ENCODE results near the gene UBXN11. TPM values are rescaled to one million over a fixed set of nuclear protein-coding genes. Genes with fewer than 3 reads are reported as not detected.
A peak's percentile ranks its signal among the peaks of the same experiment; 100 is the strongest.

Gene UBXN11
- 14.8 and 22.1 TPM in 2 replicates for total RNA-seq

GRCh38 chr1:26306290-26307229 is at the start of gene UBXN11:
Gene UBXN11, minus strand, starts transcription at chr1:26306636. Its CDS starts 3,753 bp downstream, at chr1:26302883.
- intact Hi-C loops (cut with micrococcal nuclease): loop anchor here (1.0 to 5.0 kb wide), 9 partner anchors 11 to 596 kb away; partner anchors contain the start of genes CD52, CEP85, GPATCH3 and HMGN2
- H3K4me3 Mint-ChIP-seq: peak within 1 kb of the TSS; percentile 99
- H3K4me1 Mint-ChIP-seq (ENCODE audit: low read depth): peaks cover 41% of the 10 kb centered on the region
- H3K27me3 Mint-ChIP-seq (ENCODE audit: insufficient read depth): no peaks in the 10 kb centered on the region
- peak; percentile 92 for DNase-seq (ENCODE audit: low spot score)
- H3K9me3 Mint-ChIP-seq: no peaks in the 10 kb centered on the region
- peaks cover 2% of the 10 kb centered on the region for H3K36me3 Mint-ChIP-seq (ENCODE audit: low read depth)
- peak within 1 kb of the TSS; percentile 95 for H3K27ac Mint-ChIP-seq

- Mint-ChIP-seq H3K27ac (no peak overlapping the region), H3K4me1 (ENCODE audit: low read depth) (peaks cover 37% of the 10 kb centered on the region), H3K4me3 (no peak overlapping the region), H3K36me3 (ENCODE audit: low read depth) (peaks cover 3% of the 10 kb centered on the region), H3K9me3 (no peaks in the 10 kb centered on the region), H3K27me3 (ENCODE audit: insufficient read depth) (peaks cover 13% of the 10 kb centered on the region)
- intact Hi-C loops (cut with micrococcal nuclease): no loop called here
- DNase-seq (ENCODE audit: low spot score): no peak
Measured at GRCh38 chr1:26356106-26356505, 49.7 kb upstream of the UBXN11 start.

- Mint-ChIP-seq H3K4me1 (ENCODE audit: low read depth) (peaks cover 30% of the 10 kb centered on the region), H3K36me3 (ENCODE audit: low read depth) (peaks cover 2% of the 10 kb centered on the region), H3K9me3 (no peaks in the 10 kb centered on the region), H3K4me3 (no peak overlapping the region), H3K27me3 (ENCODE audit: insufficient read depth) (peaks cover 7% of the 10 kb centered on the region), H3K27ac (no peak overlapping the region)
- no peak for DNase-seq (ENCODE audit: low spot score)
- intact Hi-C loops (cut with micrococcal nuclease): loop anchor here (2.0 kb wide), 1 partner anchor 18 kb away; no protein-coding TSS in a partner anchor
Measured at GRCh38 chr1:26354972-26355371, 48.5 kb upstream of the UBXN11 start.

DNA sequence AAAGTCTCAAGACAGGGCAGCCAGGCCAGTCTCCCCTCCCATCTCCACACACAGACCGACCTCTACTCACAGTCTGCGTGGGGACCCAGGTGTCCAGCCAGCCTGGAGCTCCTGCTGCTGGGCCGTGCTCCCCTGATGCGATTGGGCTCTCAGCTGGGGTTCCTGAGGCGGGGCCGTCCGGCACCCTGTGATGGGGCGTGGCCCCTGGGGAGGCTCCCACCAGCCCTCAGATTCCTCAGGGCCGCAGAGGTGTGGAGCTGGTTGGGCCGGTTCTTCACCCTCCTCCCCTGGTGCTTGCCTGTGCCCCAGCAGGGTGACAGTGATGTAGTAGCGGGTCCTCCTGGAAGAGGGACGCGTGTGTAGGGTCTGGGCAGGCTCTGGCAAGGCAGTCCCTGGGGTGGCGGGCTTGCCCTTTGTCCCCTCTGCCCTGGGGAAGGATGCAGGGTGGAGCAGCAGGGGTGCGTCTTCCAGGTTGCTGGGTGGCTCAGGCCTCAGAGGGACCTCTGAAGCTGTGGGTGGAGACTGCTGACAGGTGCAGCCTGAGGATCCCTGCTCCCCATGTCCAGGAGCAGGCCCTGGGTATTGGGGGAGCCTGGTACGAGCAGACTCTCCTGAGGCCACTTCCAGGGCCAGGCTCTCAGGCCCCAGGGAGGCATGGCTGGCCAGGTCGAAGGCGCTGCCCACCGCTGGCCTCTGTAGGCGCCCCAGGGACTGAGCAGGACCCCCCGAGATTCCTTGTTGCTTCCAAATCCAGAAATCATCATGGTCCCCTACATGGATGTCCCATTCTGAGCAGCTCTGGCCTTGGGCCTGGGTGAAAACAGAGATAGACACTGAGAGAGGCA is 47.8 kb upstream of the UBXN11 start, which contains the start of gene CRYBG2:
Gene CRYBG2 (minus strand): TSS at position 155 of the 845 bp plus-strand sequence. CDS start 7,473 bp downstream, outside the sequence.
- Mint-ChIP-seq H3K4me1 (ENCODE audit: low read depth) (peaks cover 22% of the 10 kb centered on the region), H3K36me3 (ENCODE audit: low read depth) (peaks cover 2% of the 10 kb centered on the region), H3K27ac (no peak within 1 kb of the TSS), H3K4me3 (no peak within 1 kb of the TSS), H3K9me3 (no peaks in the 10 kb centered on the region), H3K27me3 (ENCODE audit: insufficient read depth) (peaks cover 7% of the 10 kb centered on the region)
- no peak for DNase-seq (ENCODE audit: low spot score)
- intact Hi-C loops (cut with micrococcal nuclease): loop anchor here (2.0 kb wide), 1 partner anchor 17 kb away; no protein-coding TSS in a partner anchor

DNA sequence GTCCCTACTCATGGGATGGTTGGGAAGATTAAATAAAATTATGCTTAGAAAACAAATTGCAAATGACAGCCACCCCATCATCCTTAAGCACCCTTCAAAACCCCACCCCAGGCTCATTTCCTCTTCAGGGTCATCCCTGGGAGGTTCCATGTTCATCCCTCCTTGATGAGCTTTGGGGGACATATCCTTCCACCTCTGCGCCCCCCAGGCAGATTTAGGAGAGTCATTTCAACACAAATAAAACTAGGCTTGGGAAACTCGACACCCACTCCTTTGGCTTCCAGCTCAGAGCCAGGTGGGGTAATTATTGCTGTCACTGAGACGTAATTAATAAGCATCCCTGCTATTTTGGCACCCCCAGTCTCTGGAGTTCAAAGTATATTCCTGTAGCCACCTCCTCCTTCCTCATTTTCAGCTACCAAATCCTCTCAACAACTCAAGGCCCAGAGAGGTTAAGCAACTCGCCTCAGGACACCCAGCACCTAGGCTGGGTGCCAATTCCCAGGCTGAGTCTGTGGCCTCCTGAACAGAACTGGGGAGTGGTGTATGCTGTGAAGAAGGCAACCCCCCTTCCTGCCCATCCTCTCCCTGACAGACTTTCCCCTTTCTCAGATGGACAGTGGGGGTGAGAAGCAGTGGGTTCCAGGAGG is 46.9 kb upstream of the UBXN11 start:
- H3K4me3 Mint-ChIP-seq: no peak overlapping the region
- intact Hi-C loops (cut with micrococcal nuclease): no loop called here
- no peak overlapping the region for H3K27ac Mint-ChIP-seq
- peaks cover 13% of the 10 kb centered on the region for H3K4me1 Mint-ChIP-seq (ENCODE audit: low read depth)
- peaks cover 4% of the 10 kb centered on the region for H3K27me3 Mint-ChIP-seq (ENCODE audit: insufficient read depth)
- DNase-seq (ENCODE audit: low spot score): no peak
- H3K9me3 Mint-ChIP-seq: no peaks in the 10 kb centered on the region
- peaks cover 2% of the 10 kb centered on the region for H3K36me3 Mint-ChIP-seq (ENCODE audit: low read depth)

GRCh38 chr1:26352338-26352679 is 45.9 kb upstream of the UBXN11 start:
- Mint-ChIP-seq H3K9me3 (no peaks in the 10 kb centered on the region), H3K4me3 (no peak overlapping the region), H3K27me3 (ENCODE audit: insufficient read depth) (peaks cover 4% of the 10 kb centered on the region), H3K36me3 (ENCODE audit: low read depth) (peaks cover 2% of the 10 kb centered on the region), H3K27ac (no peak overlapping the region), H3K4me1 (ENCODE audit: low read depth) (peaks cover 7% of the 10 kb centered on the region)
- no peak for DNase-seq (ENCODE audit: low spot score)
- intact Hi-C loops (cut with micrococcal nuclease): no loop called here

DNA sequence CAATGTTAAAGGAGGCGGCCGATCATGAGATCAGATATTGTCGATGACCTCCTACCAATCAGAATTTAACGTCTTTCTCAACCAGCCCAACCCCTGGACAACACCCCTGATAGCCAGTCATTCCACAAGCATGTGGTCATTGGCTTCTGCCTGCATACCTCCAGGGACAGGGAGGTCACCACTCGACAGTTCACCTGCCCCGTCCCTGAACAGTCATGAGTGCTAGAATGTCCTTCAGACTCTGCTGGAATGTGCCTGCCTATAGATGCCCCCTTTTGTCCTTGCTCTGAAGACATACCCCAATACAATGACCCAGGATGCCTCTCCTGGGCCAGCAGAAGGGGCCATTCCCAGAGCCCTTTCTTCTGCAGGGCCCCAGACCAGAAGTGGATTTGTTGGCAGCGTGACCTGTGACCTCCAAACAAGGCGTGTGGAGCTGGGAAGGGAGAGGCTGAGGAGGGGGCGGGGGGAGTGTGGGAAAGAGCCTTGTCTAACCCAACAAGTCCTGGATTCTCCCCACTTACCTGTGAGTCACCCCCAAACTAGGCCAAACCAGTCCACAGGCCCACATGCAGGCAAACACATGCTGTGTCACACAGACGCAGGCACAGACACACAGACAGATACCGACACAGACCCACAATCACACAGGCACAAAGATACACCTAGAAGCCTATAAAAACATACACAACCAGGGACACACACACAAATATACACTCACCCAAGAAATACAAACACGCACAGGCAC is 45.3 kb upstream of the UBXN11 start:
- no peaks in the 10 kb centered on the region for H3K9me3 Mint-ChIP-seq
- H3K36me3 Mint-ChIP-seq (ENCODE audit: low read depth): peaks cover 2% of the 10 kb centered on the region
- H3K27ac Mint-ChIP-seq: no peak overlapping the region
- intact Hi-C loops (cut with micrococcal nuclease): no loop called here
- no peak overlapping the region for H3K4me3 Mint-ChIP-seq
- H3K27me3 Mint-ChIP-seq (ENCODE audit: insufficient read depth): peaks cover 4% of the 10 kb centered on the region
- peaks cover 7% of the 10 kb centered on the region for H3K4me1 Mint-ChIP-seq (ENCODE audit: low read depth)
- DNase-seq (ENCODE audit: low spot score): no peak

DNA sequence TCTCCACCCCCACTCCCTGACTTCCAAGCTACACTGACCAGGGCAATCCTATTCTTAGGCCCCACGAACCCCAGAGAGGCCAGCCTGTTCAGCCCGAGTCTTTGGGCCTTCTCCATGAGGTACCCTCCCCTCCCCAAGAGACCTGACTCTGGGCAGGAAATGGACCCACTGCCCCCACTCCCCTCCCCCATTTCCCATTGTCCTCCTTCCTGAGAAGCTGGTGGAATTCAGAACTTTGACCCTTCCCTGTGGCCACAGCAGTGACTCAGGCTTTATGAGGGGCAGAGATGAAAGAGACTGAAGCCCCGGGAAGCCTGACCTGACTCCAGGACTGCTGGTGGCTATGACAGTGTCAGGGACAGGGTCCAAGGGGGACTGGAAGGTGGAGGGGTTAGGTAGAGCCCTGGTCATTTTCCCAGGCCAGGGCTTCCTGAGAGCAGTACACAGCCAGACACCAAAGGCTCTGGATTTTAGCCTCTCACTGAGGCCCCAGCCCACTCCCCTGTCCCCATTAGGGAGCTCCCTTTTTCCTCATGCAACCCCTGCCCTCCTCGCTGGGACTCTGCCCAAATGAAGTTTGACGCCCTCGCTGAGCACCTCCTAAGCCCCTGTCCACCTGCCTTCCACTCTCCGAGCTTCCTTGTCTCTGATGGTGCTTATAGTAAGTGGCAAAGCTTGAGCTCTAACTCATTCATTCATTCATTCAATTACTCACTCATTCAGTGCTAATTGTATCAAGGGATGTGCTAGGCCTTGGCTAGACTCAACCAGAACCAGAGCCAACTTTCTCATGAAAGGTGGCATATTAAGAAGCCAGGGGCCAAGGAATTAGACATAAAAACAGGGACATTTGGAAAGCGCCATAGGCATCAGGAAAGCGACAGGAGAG is 44.5 kb upstream of the UBXN11 start:
- no peak overlapping the region for H3K4me3 Mint-ChIP-seq
- no peak overlapping the region for H3K27ac Mint-ChIP-seq
- peaks cover 6% of the 10 kb centered on the region for H3K4me1 Mint-ChIP-seq (ENCODE audit: low read depth)
- H3K9me3 Mint-ChIP-seq: no peaks in the 10 kb centered on the region
- peaks cover 5% of the 10 kb centered on the region for H3K27me3 Mint-ChIP-seq (ENCODE audit: insufficient read depth)
- H3K36me3 Mint-ChIP-seq (ENCODE audit: low read depth): peaks cover 2% of the 10 kb centered on the region
- no peak for DNase-seq (ENCODE audit: low spot score)
- intact Hi-C loops (cut with micrococcal nuclease): no loop called here

DNA sequence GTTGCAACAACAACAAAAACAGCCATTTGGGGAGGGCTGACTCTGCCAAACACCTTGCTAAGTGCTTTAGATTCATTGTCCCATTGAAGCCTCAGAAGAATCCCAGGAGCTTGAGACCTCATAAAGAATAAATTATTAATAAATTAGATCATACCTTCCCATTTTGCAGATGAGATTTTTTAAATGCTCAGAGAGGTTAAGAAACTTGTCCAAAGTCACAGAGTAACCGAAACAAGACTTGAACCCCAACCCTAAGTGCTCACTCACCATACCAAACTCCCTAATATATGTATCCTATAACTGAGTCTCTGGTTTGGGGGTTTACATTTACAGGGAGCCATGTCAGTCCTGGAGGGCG is 43.9 kb upstream of the UBXN11 start:
- H3K27me3 Mint-ChIP-seq (ENCODE audit: insufficient read depth): peaks cover 5% of the 10 kb centered on the region
- H3K27ac Mint-ChIP-seq: no peak overlapping the region
- intact Hi-C loops (cut with micrococcal nuclease): no loop called here
- H3K36me3 Mint-ChIP-seq (ENCODE audit: low read depth): no peaks in the 10 kb centered on the region
- no peaks in the 10 kb centered on the region for H3K4me1 Mint-ChIP-seq (ENCODE audit: low read depth)
- DNase-seq (ENCODE audit: low spot score): no peak
- H3K9me3 Mint-ChIP-seq: no peaks in the 10 kb centered on the region
- no peak overlapping the region for H3K4me3 Mint-ChIP-seq

DNA sequence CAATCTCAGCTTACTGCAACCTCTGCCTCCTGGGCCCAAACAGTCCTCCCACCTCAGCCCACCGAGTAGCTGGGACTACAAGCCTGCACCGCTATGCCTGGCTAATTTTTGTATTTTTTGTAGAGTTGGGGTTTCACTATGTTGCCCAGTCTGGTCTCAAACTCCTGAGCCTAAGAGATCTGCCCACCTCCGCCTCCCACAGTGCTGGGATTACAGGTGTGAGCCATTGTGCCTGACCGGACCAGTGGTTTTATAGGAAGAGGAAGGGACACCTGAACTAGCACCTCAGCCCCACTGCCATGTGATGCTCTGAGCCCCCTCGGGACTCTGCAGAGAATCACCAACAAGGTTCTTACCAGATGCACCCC is 43.4 kb upstream of the UBXN11 start:
- Mint-ChIP-seq H3K36me3 (ENCODE audit: low read depth) (no peaks in the 10 kb centered on the region), H3K4me3 (no peak overlapping the region), H3K27ac (no peak overlapping the region), H3K4me1 (ENCODE audit: low read depth) (no peaks in the 10 kb centered on the region), H3K27me3 (ENCODE audit: insufficient read depth) (peaks cover 5% of the 10 kb centered on the region), H3K9me3 (no peaks in the 10 kb centered on the region)
- intact Hi-C loops (cut with micrococcal nuclease): no loop called here
- DNase-seq (ENCODE audit: low spot score): no peak

- Mint-ChIP-seq H3K27ac (no peak overlapping the region), H3K9me3 (no peaks in the 10 kb centered on the region), H3K36me3 (ENCODE audit: low read depth) (no peaks in the 10 kb centered on the region), H3K4me1 (ENCODE audit: low read depth) (no peaks in the 10 kb centered on the region), H3K4me3 (no peak overlapping the region), H3K27me3 (ENCODE audit: insufficient read depth) (peaks cover 5% of the 10 kb centered on the region)
- DNase-seq (ENCODE audit: low spot score): no peak
- intact Hi-C loops (cut with micrococcal nuclease): no loop called here
Measured at GRCh38 chr1:26349188-26349876, 42.9 kb upstream of the UBXN11 start.
